Myocyte (in vitro differentiated cells): ENCODE data around the gene TLR9. TPM values are rescaled to one million over a fixed set of nuclear protein-coding genes. Genes with fewer than 3 reads are reported as not detected.
A peak's percentile ranks its signal among the peaks of the same experiment; 100 is the strongest.

Experiments used
- DNase-seq: peaks from one replicate; pipeline ENCODE4 v3.0.0-alpha.2; 2012; ENCODE audit warnings: low read depth
- total RNA-seq: library from RNA; depleted of rRNA; stranded (reverse); fragments of >200 nt; gene quantifications from 2 replicates; pipeline ENCODE4 v1.2.3, GENCODE V29; 2014

TLR9 gene
- total RNA-seq, 1 donor from 2014 or later: 0.05 TPM

DNA sequence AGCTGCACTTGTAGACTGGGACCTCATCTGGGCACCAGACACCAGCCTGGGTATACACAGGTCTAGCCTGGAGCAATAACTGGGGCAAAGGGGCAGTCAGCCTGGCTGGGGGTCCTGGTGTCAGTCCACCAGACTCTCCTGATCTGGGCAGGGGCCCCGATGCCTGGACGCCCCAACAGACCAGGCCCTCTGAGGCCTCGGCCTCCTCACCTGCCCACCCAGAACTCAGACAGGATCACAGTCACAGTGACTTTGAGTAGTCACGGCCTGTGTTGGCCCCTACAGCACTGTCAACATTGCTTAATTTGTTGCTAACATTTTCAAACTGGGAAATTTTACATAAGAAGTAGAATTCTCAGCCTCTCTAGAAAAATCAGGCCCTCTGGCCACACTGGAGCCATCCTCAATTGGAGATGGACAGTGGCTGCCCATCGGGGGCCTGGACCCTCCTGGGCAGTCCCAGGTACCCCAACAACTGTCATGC, 7.7 kb upstream of the TLR9 start:
- no peak for DNase-seq

DNA sequence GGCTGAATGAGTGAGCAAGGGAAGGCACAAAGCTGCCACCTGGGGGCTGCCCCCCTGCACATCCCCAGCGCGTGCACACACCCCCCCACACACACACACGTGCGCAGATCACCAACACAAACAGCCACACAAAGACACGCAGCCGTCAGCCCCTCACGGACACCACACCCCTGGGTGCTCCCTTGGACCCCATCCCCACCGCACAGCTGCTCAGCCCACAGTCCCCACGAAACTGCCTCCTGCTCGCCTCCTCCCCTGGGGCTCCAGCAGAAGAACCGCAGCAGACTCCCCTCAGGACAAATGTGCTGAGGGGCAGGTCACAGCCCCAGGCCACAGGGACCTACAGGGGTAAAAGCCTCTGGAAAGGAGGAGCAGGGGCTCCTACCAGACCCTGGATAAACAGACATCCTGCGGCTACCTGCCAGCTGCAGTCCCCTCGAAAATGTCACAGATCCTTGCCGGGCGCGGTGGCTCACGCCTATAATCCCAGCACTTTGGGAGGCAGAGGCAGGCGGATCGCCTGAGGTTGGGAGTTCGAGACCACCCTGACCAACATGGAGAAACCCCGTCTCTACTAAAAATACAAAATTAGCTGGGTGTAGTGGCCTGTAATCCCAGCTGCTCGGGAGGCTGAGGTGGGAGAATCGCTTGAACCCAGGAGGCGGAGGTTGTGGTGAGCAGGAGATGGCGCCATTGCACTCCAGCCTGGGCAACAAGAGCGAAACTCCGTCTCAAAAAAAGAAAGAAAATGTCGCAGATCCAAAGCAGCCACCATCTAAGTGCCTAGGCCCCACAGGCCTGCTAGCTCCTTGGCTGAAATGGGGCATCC, 7.0 kb upstream of the TLR9 start:
- DNase-seq: no peak

DNA sequence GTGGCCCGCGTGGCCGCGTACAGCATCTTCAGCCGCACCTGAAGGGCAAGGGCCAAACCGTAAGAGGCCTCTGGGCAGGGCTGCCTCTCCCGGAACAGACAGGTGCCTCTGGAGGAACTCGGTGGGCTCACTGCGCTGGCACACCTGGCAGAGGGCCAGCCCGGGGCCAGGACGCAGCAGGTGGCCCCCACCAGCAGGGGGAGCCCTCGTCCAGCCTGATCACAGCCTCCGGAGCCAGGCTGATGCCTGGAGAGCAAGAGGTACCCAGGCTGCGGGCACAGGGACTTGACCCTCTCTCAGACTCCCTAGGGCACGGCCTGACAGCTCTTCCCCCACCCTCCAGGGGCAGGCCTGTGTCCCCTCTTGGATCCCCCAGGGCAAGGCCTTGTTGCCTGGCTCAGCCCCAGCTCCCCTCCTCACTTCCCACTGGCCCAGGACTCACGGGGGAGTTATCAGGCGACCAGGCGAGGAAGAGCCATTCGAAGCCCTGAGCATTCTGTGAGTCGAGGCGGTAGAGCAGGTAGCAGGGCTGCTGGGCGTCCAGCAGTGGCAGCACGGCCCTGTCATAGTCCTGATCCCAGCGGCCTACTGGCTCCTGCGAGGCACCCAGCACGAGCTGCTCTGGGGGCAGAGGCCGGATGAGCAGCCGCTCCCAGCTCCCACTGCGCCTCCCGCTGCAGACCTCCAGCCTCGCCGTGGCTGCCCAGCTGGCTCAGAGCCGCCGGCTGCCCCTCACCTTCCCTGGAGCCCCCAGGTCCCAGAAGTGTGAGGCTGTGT, 6.2 kb upstream of the TLR9 start:
- DNase-seq: peak; percentile 67

DNA sequence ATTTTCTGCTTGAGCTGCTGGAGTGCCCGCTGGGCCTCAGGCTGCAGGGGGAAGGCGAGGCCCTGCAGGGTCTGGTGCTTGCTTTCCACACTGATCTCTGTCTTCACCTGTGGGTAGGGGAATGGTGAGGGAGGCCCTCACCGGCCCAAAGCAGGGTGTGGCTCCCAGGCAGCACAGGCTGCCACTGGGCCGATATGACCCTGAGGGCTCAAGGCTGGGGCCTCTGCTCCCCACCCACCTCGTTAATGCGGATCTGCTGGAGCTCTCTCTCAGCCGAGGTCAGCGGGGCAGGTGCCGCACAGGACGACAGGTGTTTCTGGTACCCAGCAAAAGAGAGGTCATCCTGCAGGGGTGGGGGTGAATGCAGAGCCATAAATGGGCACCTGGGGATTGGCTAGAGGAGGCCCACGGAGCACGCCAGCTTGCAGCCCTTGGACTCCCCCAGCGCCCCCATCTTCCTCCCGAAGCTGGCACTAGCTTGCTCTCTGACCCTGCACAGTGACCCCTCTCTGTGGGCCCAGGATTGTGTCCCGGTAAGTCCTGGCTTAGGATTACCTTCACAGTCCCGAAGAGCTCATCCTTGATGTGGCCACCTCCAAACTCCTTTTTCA, 5.5 kb upstream of the TLR9 start:
- no peak for DNase-seq

DNA sequence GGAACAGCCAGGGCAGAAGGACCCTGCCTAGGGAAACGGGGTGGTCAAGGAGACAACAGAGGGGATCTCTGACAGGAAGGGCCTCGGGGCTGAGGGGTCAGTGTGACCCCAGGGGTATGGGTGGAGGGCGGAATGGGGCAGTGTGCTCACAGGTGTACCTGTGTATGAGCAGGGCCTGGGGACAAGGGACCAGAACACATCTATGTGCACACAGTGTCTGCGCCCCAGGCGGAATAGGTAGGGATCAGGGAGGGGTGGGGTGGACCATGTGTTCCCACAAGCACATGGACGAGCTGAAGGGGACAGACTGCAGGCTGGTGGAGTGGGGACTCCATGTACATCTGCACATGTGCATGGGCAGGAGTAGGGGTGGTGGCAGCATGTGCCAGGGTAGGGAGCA, 5.0 kb upstream of the TLR9 start:
- no peak for DNase-seq

DNA sequence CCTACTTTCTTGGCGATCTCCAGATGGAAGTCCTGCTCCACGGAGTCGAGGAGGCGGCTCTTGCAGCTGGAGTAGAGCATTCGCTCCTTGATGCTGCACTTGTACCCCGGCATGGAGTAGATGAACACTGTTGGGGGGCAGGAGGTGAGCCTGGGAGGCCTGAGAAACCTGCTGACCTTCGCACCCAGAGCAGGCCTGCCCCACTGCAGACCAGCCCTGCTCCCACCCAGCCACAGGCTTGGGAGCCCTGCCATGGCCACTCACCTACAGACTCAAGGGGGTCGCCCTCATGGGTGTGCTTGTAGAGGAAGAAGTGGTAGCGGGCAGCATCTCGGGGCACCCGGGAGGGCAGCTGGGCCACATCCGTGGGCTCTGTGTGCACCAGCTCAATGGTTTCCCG, 4.2 kb upstream of the TLR9 start:
- DNase-seq: no peak

DNA sequence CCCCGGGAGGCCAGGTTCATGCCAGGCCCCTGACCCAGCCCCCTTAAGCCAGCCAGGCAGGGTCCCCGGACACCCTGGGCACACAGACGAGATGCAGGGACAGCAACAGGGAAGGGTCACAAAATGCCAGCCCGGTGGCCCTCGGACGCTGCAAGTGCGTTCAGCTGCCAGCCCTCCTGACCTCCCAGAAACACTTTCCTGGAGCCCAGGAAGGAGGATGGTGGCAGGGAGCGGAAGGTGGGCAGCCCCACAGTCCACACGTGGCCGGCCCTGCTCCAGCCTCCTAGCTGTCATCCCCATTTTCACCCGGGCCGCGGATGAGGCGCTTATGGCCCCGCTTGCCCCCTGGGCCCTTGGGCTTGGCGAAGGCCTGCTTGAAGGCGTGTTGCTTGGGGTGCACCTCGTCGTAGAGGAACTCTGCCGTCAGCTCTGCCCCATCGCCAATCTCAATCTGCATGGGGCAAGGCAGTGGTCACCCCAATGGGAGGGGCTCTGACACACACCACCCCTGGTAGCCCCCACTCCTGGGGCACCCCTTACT, 3.4 kb upstream of the TLR9 start:
- no peak for DNase-seq

DNA sequence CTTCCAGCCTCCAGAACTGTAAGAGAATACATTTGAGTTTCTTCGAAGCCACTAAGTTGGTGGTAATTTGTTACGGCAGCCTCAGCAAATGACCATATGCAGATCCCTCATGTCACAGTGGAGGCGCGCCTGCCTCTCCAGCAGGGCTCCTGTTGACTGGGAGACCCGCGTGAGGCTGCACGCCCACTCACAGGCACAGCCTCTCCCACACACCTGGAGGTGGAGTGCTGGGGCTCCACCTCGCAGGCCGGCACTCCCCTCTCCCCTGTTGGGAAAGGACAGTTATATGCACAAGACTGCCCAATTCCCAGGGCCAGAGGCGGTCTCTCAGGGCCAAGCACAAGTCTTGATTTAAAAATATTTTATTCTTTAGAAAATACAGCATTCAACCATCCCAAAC, 2.8 kb upstream of the TLR9 start:
- DNase-seq: no peak

DNA sequence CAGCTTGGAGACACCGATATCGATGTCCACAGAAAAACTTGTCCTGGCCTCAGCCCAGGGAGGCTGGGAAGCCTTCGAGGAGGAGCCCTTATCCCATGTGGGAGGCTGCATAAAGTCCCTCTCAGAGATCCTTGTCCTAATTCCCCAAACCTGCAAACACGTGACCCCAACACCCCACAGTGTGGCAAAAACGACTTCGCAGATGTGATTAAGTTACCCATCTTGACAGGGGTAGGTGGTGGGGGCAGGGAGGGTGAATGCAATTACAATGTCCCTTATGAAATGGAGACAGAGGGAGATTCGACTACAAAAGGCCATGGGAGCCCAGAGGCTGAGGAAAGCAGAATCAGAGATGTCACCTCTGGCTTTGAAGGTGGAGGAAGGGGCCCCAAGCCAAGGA, 2.3 kb upstream of the TLR9 start:
- no peak for DNase-seq

DNA sequence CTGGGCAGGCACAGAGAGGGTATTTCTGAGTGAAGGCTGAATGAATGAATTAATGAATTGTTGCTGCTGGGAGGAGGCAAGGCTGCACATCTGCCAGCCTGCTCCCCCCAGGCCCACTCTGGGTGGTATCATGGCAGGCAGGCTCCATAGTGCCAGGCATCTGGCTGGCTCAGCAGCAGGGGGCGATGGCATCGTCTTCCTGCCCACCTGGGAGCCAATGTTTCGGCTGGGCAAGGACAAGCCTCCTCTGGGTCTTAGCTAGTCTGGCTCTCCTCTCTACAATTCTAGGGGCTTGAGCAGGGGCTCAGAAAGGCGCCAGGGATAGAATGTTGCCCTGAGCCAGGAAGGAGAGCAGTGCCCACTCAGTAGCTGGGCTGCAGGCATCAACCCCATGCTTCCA, 1.7 kb upstream of the TLR9 start:
- DNase-seq: no peak

DNA sequence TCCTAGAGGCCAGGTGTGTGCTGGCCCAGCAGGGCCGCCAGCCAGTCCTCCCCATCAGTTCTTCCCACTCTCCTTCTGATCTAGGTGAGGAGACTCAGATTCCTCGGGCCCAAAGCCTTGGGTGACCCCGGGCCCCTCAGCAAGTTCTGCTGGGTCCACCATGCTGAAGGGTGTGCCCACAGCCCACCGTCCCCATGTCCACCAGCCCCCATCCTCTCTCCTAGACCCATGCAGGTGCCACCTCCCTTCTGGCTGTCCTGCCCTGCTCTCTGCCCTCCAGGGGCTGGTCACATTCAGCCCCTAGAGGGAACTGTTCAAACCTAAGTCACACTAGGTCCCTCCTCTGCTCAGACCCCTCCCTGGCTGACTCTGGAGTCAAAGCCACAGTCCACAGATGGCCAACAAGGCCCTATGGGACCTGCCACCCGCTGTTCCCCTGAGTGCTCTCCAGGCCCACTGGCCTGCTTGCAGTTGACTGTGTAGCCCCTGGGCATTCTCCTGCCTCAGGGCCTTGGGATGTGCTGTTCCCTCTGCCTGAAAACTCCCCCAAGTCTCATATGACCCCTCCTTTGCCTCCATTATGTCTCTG, 878 bp upstream of the TLR9 start:
- no peak for DNase-seq

DNA sequence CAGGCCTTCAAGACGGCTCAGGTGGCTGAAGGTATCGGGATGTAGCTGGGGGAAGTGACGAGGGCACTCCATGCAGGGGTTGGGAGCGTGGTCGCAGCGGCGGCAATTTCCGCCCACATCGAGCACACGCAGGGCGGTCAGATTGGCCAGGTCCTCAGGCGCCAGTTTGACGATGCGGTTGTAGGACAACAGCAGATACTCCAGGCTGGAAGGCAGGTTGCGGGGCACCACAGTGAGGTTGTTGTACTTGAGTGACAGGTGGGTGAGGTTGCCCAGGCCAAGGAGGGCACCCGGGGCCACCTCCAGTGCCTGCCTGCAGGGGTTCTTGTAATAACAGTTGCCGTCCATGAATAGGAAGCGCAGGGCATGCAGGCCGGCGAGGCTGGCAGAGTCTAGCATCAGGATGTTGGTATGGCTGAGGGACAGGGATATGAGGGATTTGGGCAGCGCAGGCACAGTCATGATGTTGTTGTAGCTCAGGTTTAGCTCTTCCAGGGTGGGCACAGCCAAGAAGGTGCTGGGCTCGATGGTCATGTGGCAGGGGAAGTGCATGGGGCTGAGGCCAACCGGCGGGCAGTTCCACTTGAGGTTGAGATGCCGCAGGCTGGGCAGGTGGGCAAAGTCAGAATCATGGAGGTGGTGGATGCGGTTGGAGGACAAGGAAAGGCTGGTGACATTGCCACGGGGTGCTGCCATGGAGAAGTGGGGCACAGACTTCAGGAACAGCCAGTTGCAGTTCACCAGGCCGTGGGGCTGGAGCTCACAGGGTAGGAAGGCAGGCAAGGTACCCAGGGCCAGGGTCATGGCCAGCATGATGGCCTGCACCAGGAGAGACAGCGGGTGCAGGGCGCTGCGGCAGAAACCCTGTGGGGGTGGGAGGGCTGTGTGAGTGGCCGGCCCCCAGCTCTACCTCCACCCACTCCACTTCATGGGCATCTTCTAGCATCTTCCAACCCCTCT, 1.7 kb downstream of the TLR9 start:
- no peak for DNase-seq

DNA sequence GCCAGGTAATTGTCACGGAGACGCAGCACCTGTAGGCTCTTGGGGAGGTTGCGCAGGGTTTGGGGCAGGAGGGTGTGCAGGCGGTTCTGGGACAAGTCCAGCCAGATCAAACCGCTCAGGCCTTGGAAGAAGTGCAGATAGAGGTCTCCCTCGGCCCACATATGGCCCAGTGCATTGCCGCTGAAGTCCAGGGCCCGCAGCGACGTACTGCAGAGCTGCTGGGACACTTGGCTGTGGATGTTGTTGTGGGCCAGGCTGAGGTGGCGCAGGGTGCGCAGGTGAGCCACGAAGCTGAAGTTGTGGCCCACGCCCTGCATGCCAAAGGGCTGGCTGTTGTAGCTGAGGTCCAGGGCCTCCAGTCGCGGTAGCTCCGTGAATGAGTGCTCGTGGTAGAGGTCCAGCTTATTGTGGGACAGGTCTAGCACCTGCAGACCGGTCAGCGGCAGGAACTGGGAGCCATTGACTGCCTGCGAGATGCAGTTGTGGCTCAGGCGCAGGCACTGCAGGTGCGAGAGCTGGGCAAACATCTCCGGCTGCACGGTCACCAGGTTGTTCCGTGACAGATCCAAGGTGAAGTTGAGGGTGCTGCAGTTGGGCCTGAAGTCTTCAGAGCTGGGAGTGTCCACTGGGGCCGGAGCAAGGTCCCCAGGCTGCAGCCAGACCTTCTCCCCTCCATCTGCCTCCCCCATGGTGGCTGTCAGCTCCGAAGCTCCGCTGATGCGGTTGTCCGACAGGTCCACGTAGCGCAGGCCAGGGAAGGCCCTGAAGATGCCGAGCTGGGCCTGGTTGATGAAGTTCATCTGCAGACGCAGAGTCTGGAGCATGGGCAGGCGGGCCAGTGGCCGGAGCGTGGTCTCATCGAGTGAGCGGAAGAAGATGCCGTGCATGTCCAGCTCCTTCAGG, 2.9 kb downstream of the TLR9 start:
- no peak for DNase-seq

DNA sequence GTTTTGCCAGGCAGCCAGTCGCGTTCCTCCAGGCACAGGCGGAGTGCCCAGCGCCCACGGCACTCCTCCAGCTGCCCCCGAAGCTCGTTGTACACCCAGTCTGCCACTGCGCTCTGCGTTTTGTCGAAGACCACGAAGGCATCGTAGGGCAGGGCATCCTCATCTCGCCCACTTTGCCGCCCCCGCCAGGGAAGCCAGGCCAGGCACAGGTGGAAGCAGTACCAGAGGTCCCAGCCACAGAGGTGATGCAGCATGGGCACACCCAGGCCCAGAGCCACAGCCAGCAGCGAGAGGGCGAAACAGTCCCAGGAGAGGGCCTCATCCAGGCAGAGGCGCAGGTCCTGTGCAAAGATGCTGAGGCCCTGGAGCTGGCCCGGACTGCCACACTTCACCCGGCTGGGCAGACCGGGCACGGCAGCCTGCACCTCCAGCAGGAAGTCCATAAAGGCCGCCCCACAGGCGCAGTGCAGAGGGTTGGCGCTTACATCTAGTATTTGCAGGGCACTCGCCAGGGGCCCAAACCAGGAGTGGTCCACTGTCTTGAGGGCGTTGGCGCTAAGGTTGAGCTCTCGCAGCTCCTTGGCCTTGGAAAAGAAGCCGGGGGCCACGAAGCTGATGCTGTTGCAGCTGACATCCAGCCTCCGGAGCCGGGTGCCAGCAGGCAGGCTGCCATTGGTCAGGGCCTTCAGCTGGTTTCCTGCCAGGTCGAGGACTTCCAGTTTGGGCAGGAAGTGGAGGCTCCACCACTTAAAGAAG, 3.7 kb downstream of the TLR9 start:
- DNase-seq: no peak

DNA sequence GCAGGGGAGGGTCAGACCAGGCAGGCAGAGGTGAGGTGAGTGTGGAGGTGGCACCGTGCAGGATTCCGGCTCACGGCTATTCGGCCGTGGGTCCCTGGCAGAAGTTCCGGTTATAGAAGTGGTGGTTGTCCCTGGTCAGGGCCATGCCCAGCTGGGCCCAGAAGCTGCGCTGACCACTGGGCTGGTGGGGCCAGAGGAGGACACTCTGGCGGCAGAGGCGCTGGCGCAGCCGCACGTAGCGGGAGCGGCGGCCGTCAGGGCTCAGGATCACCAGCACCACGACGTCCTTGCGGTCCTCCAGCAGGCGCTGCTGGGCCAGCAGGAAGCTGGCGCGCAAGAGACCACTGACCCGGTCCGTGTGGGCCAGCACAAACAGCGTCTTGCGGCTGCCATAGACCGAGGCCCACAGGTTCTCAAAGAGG, 4.3 kb downstream of the TLR9 start:
- DNase-seq: no peak

DNA sequence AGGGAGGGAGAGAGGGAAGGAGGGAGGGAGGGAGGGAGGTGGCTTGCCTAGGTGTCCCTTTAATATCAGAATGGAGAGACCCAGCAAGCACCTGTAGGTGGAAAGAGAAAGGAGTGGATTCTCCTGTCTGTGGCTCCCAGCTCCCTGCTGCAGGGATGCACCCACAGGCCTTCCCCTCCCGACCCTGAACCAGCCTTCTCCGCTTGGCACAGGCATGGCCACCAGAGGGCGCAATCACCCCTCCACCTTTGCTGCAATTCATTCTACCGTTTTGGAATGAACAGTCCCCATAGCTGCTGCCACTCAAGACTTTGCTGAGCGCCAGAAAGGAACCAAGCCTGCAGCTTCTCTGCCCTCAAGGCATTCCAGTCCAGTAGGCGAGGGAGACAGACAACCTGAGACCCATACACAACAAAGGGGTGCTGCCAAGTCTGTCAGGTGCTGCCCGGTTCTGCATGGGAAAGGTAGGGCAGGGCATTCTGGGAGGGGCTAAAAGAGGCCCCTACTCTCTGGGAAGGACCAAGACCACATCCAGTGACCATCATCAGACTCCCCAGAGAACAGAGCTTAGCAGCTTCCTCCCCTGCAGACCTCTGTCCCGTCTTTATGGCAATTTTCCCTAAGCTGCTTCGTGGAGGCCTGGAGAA, 4.9 kb downstream of the TLR9 start:
- peak; percentile 78 for DNase-seq

DNA sequence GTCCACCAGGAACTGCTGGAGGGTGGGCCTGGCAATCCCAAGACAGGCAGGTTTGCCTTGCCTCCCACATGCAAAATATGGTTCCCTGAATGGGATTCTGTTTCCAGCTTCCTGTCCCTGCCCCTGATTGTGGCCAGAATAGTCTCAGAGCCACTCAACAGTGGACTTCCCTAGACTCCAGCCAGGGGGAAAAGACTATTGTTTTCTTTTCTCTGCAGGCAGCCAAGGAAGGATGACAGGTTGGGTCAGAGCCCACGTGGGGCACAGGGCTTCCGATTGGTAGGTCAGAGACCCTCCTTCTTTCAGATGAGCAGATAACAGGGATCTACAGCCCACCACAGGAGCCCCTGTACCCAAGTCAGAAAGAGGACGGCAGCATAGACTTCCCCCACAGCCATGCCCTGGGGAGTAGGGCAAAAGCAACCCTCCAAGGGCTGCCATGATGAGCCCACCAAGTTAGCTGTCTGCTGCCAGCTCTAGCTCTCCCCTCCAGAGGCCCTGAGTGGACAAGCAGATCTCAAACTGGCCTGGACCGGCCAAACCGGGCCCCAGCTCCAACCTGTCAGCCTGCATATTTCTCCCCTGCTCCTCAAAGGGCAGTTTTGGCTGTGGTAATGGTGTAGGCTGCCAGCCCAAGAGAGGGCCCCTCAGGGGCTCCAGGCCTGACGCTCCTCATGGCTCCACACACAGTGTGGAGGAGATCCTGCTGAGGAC, 6.4 kb downstream of the TLR9 start:
- DNase-seq: no peak
